Progenitor cell of endocrine pancreas (in vitro differentiated cells): ENCODE measurements around the gene GTPBP1. TPM values are rescaled to one million over a fixed set of nuclear protein-coding genes. Genes with fewer than 3 reads are reported as not detected.

Experiments
- DNase-seq: peaks from one replicate; pipeline ENCODE4 v3.0.0; 2021; ENCODE audit warnings: low spot score; ENCODE audit not compliant: unreplicated experiment
- H3K27ac Mint-ChIP-seq: 2 replicates; pipeline ENCODE4 v1.8.0; 2021; ENCODE audit warnings: mild to moderate bottlenecking, moderate library complexity, mixed read lengths
- H3K27me3 Mint-ChIP-seq: 2 replicates; pipeline ENCODE4 v1.8.0; 2021; ENCODE audit warnings: mixed read lengths
- H3K36me3 Mint-ChIP-seq: 2 replicates; pipeline ENCODE4 v1.8.0; 2022; ENCODE audit warnings: mixed read lengths; ENCODE audit not compliant: insufficient read depth
- H3K4me1 Mint-ChIP-seq: 2 replicates; pipeline ENCODE4 v1.8.0; 2021; ENCODE audit warnings: low read depth, mixed read lengths
- H3K4me3 Mint-ChIP-seq: 2 replicates; pipeline ENCODE4 v1.8.0; 2021; ENCODE audit warnings: low read depth, mild to moderate bottlenecking, moderate library complexity, mixed read lengths
- H3K9me3 Mint-ChIP-seq: 2 replicates; pipeline ENCODE4 v1.8.0; 2021; ENCODE audit warnings: low read depth, mixed read lengths
- total RNA-seq: library from RNA; stranded (reverse); gene quantifications from 2 replicates; pipeline ENCODE4 v1.2.1, GENCODE V29; 2021
- TF ChIP-seq, protein P1 (sequence below): fragments of 200-600 bp; sonication (generic); IDR thresholded peaks from one replicate; pipeline ENCODE4 v1.5.0; 2021; ENCODE audit warnings: antibody characterized with exemption, mild to moderate bottlenecking; ENCODE audit not compliant: unreplicated experiment

Gene GTPBP1
- total RNA-seq, 1 donor from 2014 or later = 64.0 TPM

GRCh38 chr22:38699143-38699542 is 6.6 kb upstream of the GTPBP1 start:
- H3K9me3 Mint-ChIP-seq = no peaks in the 10 kb centered on the region
- H3K27ac Mint-ChIP-seq = peak overlapping the region; percentile 97
- H3K4me1 Mint-ChIP-seq = peaks cover 43% of the 10 kb centered on the region
- peak overlapping the region; percentile 92 for H3K4me3 Mint-ChIP-seq
- no peaks in the 10 kb centered on the region for H3K27me3 Mint-ChIP-seq
- TF ChIP-seq, protein P1, sequence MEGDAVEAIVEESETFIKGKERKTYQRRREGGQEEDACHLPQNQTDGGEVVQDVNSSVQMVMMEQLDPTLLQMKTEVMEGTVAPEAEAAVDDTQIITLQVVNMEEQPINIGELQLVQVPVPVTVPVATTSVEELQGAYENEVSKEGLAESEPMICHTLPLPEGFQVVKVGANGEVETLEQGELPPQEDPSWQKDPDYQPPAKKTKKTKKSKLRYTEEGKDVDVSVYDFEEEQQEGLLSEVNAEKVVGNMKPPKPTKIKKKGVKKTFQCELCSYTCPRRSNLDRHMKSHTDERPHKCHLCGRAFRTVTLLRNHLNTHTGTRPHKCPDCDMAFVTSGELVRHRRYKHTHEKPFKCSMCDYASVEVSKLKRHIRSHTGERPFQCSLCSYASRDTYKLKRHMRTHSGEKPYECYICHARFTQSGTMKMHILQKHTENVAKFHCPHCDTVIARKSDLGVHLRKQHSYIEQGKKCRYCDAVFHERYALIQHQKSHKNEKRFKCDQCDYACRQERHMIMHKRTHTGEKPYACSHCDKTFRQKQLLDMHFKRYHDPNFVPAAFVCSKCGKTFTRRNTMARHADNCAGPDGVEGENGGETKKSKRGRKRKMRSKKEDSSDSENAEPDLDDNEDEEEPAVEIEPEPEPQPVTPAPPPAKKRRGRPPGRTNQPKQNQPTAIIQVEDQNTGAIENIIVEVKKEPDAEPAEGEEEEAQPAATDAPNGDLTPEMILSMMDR = no peak
- H3K36me3 Mint-ChIP-seq = peaks cover 7% of the 10 kb centered on the region
- DNase-seq = no peak

- DNase-seq = no peak
- H3K36me3 Mint-ChIP-seq = peaks cover 4% of the 10 kb centered on the region
- peaks cover 42% of the 10 kb centered on the region for H3K4me1 Mint-ChIP-seq
- no peaks in the 10 kb centered on the region for H3K27me3 Mint-ChIP-seq
- H3K27ac Mint-ChIP-seq = peak overlapping the region; percentile 97
- peak overlapping the region; percentile 92 for H3K4me3 Mint-ChIP-seq
- TF ChIP-seq, protein P1 = no peak
- no peaks in the 10 kb centered on the region for H3K9me3 Mint-ChIP-seq
Observed at GRCh38 chr22:38699784-38700183, 6.0 kb upstream of the GTPBP1 start.

- Mint-ChIP-seq H3K27ac (peak overlapping the region; percentile 97), H3K36me3 (peaks cover 2% of the 10 kb centered on the region), H3K4me3 (peak overlapping the region; percentile 92), H3K4me1 (peaks cover 44% of the 10 kb centered on the region), H3K27me3 (no peaks in the 10 kb centered on the region), H3K9me3 (no peaks in the 10 kb centered on the region)
- DNase-seq = no peak
- TF ChIP-seq, protein P1 = no peak
Observed at GRCh38 chr22:38700270-38700788, 5.4 kb upstream of the GTPBP1 start.

- no peaks in the 10 kb centered on the region for H3K9me3 Mint-ChIP-seq
- H3K4me3 Mint-ChIP-seq = peak within 1 kb of the TSS; percentile 92
- peaks cover 44% of the 10 kb centered on the region for H3K4me1 Mint-ChIP-seq
- H3K27ac Mint-ChIP-seq = peak within 1 kb of the TSS; percentile 100
- H3K27me3 Mint-ChIP-seq = no peaks in the 10 kb centered on the region
- peaks cover 2% of the 10 kb centered on the region for H3K36me3 Mint-ChIP-seq
- TF ChIP-seq, protein P1 = peak; percentile 12
- peak; percentile 94 for DNase-seq
Observed at GRCh38 chr22:38700789-38701628, 4.7 kb upstream of the GTPBP1 start, which contains the start of gene JOSD1. JOSD1 (minus strand) TSS chr22:38700943; CDS start chr22:38699987, 956 bp downstream.

- TF ChIP-seq, protein P1 = no peak
- H3K4me1 Mint-ChIP-seq = peaks cover 31% of the 10 kb centered on the region
- H3K27ac Mint-ChIP-seq = peak overlapping the region; percentile 99
- H3K36me3 Mint-ChIP-seq = no peaks in the 10 kb centered on the region
- no peaks in the 10 kb centered on the region for H3K9me3 Mint-ChIP-seq
- no peak for DNase-seq
- no peaks in the 10 kb centered on the region for H3K27me3 Mint-ChIP-seq
- peak overlapping the region; percentile 87 for H3K4me3 Mint-ChIP-seq
Observed at GRCh38 chr22:38704654-38705234, 1.0 kb upstream of the GTPBP1 start.
